BJ (cell line): ENCODE data around the gene MTM1. TPM values are rescaled to one million over a fixed set of nuclear protein-coding genes. Genes with fewer than 3 reads are reported as not detected.

Experiments
- CTCF ChIA-PET: fragments of 350-600 bp; formaldehyde crosslinking; extraction: SDS; loops from one replicate; lab custom pipeline; 2021; ENCODE audit warnings: antibody characterized with exemption, inconsistent platforms; lab: Yijun Ruan, JAX
- POLR2A ChIA-PET: fragments of 300-600 bp; sonication (Branson Sonifier 250); formaldehyde crosslinking; extraction: SDS; loops from one replicate; lab custom pipeline; 2021; ENCODE audit warnings: antibody characterized with exemption; lab: Charles Lee
- DNase-seq: peaks from one replicate; pipeline ENCODE4 v3.0.0-alpha.2; 2011; ENCODE audit warnings: low read depth
- H3K27me3 ChIP-seq: 2 replicates; pipeline ENCODE4 v1.6.0; 2011; ENCODE audit warnings: low read length; ENCODE audit not compliant: control insufficient read depth, insufficient read depth
- H3K36me3 ChIP-seq: 2 replicates; pipeline ENCODE4 v1.5.1; 2011; ENCODE audit warnings: low read length; ENCODE audit not compliant: control insufficient read depth, insufficient read depth
- H3K4me3 ChIP-seq: 2 replicates; pipeline ENCODE4 v1.5.1; 2011; ENCODE audit warnings: low read depth, mild to moderate bottlenecking, control low read depth, low read length
- CTCF ChIP-seq: IDR thresholded peaks from 2 replicates; pipeline ENCODE4 v1.5.1; 2011; ENCODE audit warnings: low read depth, mild to moderate bottlenecking, control low read depth, inconsistent platforms, low read length, moderate library complexity; ENCODE audit not compliant: insufficient read depth
- polyA plus RNA-seq: library from polyadenylated mRNA; depleted of rRNA; stranded (reverse); fragments of >200 nt; gene quantifications from 2 replicates; pipeline ENCODE4 v1.2.3, GENCODE V29; 2011

Gene MTM1
- polyA plus RNA-seq, 1 experiment, result 2.6 TPM

GRCh38 chrX:150544222-150544787, 24.1 kb upstream of the MTM1 start:
- no peaks in the 10 kb centered on the region for H3K27me3 ChIP-seq
- H3K36me3 ChIP-seq, result no peaks in the 10 kb centered on the region
- ChIA-PET CTCF (no interaction called here), POLR2A (no interaction called here)
- no peak for TF ChIP-seq CTCF
- H3K4me3 ChIP-seq, result no peak overlapping the region
- DNase-seq, result no peak

GRCh38 chrX:150544835-150545770, 23.3 kb upstream of the MTM1 start:
- ChIA-PET POLR2A (no interaction called here), CTCF (no interaction called here)
- Histone ChIP-seq H3K27me3 (no peaks in the 10 kb centered on the region), H3K36me3 (no peaks in the 10 kb centered on the region), H3K4me3 (no peak overlapping the region)
- DNase-seq, result no peak
- no peak for TF ChIP-seq CTCF

GRCh38 chrX:150546711-150547153, 21.7 kb upstream of the MTM1 start:
- Histone ChIP-seq H3K27me3 (no peaks in the 10 kb centered on the region), H3K36me3 (no peaks in the 10 kb centered on the region), H3K4me3 (no peak overlapping the region)
- ChIA-PET CTCF (no interaction called here), POLR2A (no interaction called here)
- no peak for DNase-seq
- no peak for TF ChIP-seq CTCF

GRCh38 chrX:150547375-150548115, 20.9 kb upstream of the MTM1 start:
- Histone ChIP-seq H3K36me3 (no peaks in the 10 kb centered on the region), H3K4me3 (peak overlapping the region; percentile 25), H3K27me3 (no peaks in the 10 kb centered on the region)
- TF ChIP-seq CTCF, result no peak
- ChIA-PET POLR2A (no interaction called here), CTCF (no interaction called here)
- DNase-seq, result no peak

GRCh38 chrX:150548251-150548650, 20.2 kb upstream of the MTM1 start:
- ChIA-PET CTCF (no interaction called here), POLR2A (no interaction called here)
- TF ChIP-seq CTCF, result no peak
- DNase-seq, result no peak
- no peak overlapping the region for H3K4me3 ChIP-seq
- no peaks in the 10 kb centered on the region for H3K36me3 ChIP-seq
- no peaks in the 10 kb centered on the region for H3K27me3 ChIP-seq
